ENCODE results near the gene GREB1L. TPM values are rescaled to one million over a fixed set of nuclear protein-coding genes. Genes with fewer than 3 reads are reported as not detected.

The GREB1L gene
- polyA plus RNA-seq, 1 experiment, result 0.01 TPM

DNA sequence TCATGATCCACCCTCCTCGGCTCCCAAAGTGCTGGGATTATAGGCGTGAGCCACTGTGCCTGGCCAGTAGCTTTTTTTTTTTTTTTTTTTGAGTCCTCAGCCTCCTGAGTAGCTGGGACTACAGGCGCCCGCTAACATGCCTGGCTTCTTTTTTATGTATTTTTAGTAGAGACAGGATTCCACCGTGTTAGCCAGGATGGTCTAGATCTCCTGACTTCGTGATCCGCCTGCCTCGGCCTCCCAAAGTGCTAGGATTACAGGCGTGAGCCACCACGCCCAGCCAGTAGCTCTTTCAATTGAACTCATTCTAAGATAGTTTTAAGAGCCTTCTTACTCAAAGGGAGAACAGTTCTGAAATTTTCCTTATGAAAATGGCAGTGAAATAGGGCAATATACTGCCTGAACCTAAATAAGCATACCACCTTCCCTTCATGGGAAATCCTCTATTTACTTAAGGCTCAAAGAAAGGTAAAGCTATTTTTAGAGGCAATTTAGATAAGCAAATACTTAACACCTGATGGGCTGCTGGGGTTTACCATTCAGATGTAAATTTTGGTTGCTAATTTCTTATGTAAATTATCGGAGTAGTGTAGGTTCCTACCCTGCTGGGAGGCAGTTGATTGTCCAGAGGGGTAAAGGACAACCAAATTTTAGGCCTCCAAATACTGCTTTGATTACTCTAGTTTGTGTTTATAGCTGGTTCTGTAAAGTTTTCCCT lies 144.7 kb downstream of the GREB1L start:
- CTCF ChIA-PET, result no interaction called here
- Histone ChIP-seq H3K4me3 (ENCODE audit: low read depth, low read length) (no peak overlapping the region), H3K27me3 (ENCODE audit: control insufficient read depth, insufficient read depth, low read length) (peaks cover 3% of the 10 kb centered on the region), H3K9me3 (ENCODE audit: control insufficient read depth, insufficient read depth, low read length) (no peaks in the 10 kb centered on the region), H3K27ac (ENCODE audit: low read depth, low read length) (no peak overlapping the region)
- DNase-seq (ENCODE audit: low read depth, low spot score), result no peak
- TF ChIP-seq, protein P1, sequence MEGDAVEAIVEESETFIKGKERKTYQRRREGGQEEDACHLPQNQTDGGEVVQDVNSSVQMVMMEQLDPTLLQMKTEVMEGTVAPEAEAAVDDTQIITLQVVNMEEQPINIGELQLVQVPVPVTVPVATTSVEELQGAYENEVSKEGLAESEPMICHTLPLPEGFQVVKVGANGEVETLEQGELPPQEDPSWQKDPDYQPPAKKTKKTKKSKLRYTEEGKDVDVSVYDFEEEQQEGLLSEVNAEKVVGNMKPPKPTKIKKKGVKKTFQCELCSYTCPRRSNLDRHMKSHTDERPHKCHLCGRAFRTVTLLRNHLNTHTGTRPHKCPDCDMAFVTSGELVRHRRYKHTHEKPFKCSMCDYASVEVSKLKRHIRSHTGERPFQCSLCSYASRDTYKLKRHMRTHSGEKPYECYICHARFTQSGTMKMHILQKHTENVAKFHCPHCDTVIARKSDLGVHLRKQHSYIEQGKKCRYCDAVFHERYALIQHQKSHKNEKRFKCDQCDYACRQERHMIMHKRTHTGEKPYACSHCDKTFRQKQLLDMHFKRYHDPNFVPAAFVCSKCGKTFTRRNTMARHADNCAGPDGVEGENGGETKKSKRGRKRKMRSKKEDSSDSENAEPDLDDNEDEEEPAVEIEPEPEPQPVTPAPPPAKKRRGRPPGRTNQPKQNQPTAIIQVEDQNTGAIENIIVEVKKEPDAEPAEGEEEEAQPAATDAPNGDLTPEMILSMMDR (IDR thresholded peaks at IDR 0.05; ENCODE audit: low read depth, low read length), result no peak
- POLR2A ChIA-PET, result no interaction called here

DNA sequence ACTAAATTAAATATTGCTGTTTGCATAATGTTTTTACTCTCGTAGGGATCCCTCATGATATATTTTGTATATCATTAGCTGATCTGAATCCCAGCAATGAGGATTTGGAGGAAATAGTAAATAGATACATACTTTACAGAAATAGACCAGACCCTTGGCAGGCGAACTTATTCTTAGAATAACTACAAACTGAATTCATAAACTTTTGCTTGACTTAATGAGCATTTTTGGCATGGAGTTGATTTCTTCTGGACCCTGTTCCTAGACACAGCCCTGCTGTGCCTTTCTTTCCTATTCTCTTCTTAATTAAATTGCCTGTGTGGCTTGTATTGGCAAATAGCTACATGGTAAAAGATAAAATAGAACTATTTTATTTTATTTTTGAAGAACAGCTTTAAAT lies 145.9 kb downstream of the GREB1L start:
- TF ChIP-seq, protein P1 (IDR thresholded peaks at IDR 0.05; ENCODE audit: low read depth, low read length), result no peak
- no peaks in the 10 kb centered on the region for H3K27me3 ChIP-seq (ENCODE audit: control insufficient read depth, insufficient read depth, low read length)
- ChIA-PET CTCF (no interaction called here), POLR2A (no interaction called here)
- H3K27ac ChIP-seq (ENCODE audit: low read depth, low read length), result no peak overlapping the region
- no peak overlapping the region for H3K4me3 ChIP-seq (ENCODE audit: low read depth, low read length)
- no peak for DNase-seq (ENCODE audit: low read depth, low spot score)
- H3K9me3 ChIP-seq (ENCODE audit: control insufficient read depth, insufficient read depth, low read length), result no peaks in the 10 kb centered on the region

DNA sequence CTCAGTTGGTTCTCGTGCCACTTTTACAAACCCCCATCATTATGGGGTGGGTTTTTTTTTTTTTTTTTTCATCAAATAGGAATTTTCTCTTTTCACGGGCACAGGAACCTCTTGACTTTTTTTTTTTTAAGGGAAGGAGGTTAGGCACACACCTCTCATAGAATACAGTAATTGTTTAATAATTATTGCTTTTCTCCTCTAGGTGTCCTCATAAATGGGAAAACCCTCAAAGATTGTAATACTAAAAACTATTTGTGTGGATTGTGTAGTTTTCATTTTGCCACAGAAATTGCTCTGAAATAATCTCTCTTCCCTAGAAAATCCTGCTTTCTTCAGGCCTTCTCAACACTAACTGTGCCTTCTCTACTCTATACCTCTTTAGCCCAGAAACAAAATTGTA lies 147.3 kb downstream of the GREB1L start:
- ChIA-PET CTCF (no interaction called here), POLR2A (no interaction called here)
- Histone ChIP-seq H3K4me3 (ENCODE audit: low read depth, low read length) (no peak overlapping the region), H3K9me3 (ENCODE audit: control insufficient read depth, insufficient read depth, low read length) (no peaks in the 10 kb centered on the region), H3K27ac (ENCODE audit: low read depth, low read length) (no peak overlapping the region), H3K27me3 (ENCODE audit: control insufficient read depth, insufficient read depth, low read length) (no peaks in the 10 kb centered on the region)
- TF ChIP-seq, protein P1 (IDR thresholded peaks at IDR 0.05; ENCODE audit: low read depth, low read length), result no peak
- no peak for DNase-seq (ENCODE audit: low read depth, low spot score)

DNA sequence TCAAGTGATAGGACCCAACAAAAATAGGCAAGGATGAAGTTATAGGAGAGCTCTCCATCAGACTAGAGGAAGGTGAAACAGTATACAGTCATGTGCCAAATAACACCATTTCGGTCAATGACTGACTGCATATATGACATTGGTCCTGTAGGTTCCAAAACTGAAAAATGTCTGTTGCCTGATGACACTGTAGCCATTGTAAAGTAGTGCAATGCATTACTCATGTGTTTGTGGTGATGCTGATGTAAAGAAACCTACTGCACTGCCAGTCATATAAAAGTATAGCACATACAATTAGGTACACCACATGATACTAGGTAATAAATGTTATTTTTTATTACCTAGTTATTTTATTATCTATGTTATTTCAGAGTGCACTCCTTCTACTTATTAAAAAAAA lies 147.9 kb downstream of the GREB1L start:
- ChIA-PET CTCF (no interaction called here), POLR2A (no interaction called here)
- H3K27ac ChIP-seq (ENCODE audit: low read depth, low read length), result no peak overlapping the region
- no peak for DNase-seq (ENCODE audit: low read depth, low spot score)
- no peaks in the 10 kb centered on the region for H3K9me3 ChIP-seq (ENCODE audit: control insufficient read depth, insufficient read depth, low read length)
- TF ChIP-seq, protein P1 (IDR thresholded peaks at IDR 0.05; ENCODE audit: low read depth, low read length), result no peak
- no peaks in the 10 kb centered on the region for H3K27me3 ChIP-seq (ENCODE audit: control insufficient read depth, insufficient read depth, low read length)
- no peak overlapping the region for H3K4me3 ChIP-seq (ENCODE audit: low read depth, low read length)

DNA sequence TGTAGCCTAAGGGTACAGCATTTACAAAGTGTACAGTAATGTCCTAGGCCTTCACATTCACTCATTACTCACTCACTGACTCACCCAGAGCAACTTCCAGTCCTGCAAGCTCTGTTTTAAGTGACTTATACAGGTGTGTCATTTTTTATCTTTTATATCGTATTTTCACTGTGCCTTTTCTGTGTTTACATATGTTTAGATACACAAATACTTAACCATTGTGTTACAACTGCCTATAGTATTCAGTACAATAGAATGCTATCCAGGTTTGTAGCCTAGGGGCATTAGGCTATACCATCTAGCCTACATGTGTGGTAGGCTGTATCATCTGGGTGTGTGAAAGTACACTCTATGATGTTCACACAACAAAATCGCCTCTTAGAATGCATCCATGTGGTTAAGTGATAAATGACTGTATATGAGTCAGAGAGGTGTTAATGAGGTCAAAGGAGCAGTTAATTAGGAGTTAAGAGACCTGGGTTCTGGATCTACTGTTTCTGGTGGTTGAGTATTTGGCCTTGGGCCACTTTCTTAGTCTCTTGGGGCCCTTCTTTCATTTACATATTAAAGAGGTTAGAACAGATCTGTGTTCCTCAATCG lies 149.1 kb downstream of the GREB1L start:
- TF ChIP-seq, protein P1 (IDR thresholded peaks at IDR 0.05; ENCODE audit: low read depth, low read length), result no peak
- H3K27ac ChIP-seq (ENCODE audit: low read depth, low read length), result no peak overlapping the region
- POLR2A ChIA-PET, result no interaction called here
- CTCF ChIA-PET, result interaction anchor here (0.6 kb wide), 1 partner anchor 205 kb away, joined by 3 read pairs; no protein-coding TSS in a partner anchor
- H3K4me3 ChIP-seq (ENCODE audit: low read depth, low read length), result no peak overlapping the region
- no peaks in the 10 kb centered on the region for H3K27me3 ChIP-seq (ENCODE audit: control insufficient read depth, insufficient read depth, low read length)
- no peaks in the 10 kb centered on the region for H3K9me3 ChIP-seq (ENCODE audit: control insufficient read depth, insufficient read depth, low read length)
- DNase-seq (ENCODE audit: low read depth, low spot score), result no peak

Data from AG04450 (cell line).